Measurements from ENCODE around the gene ZNF383. TPM values are rescaled to one million over a fixed set of nuclear protein-coding genes. Genes with fewer than 3 reads are reported as not detected.

Gene ZNF383
- total RNA-seq, 1 experiment from 2014 or later: 2.5 TPM

DNA sequence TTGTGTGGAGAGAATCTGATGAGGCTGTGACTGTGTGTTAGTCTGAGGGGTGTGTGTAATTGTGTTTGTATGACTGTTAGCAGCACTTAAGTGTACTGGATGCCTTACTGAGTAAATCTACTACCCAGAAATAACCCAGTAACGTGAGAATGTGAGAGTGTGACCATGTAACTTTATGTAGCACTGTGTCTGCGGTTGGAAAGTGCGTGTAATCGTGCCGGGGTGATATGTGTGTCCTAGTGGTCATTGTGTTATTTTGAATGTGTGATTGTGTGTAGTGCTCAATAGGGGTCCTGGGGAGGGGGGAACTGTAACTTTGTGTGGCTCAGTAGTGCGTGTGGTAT lies 550 bp downstream of the ZNF383 start:
- Histone ChIP-seq H3K9me3 (ENCODE audit: low read length) (0 out of 2 replicates have a peak, but pooled peaks cover 3% of the 10 kb centered on the region), H3K4me1 (ENCODE audit: insufficient read depth, low read length) (no peaks in the 10 kb centered on the region), H3K4me2 (ENCODE audit: low read length) (peak overlapping the region; percentile 91), H4K20me1 (ENCODE audit: low read length) (no peaks in the 10 kb centered on the region), H2AFZ (ENCODE audit: low read length) (peak overlapping the region; percentile 96), H3K27me3 (ENCODE audit: low read length) (no peaks in the 10 kb centered on the region), H3K36me3 (ENCODE audit: low read depth, low read length) (peaks cover 12% of the 10 kb centered on the region), H3K4me3 (ENCODE audit: low read length) (peak overlapping the region; percentile 93), H3K27ac (ENCODE audit: low read length) (0 out of 2 replicates have a peak overlapping the region, but pooled peaks have one; percentile 51), H3K9me2 (replicated peaks; ENCODE audit: low read length) (no peaks in the 10 kb centered on the region), H3K9ac (ENCODE audit: low read length) (peak overlapping the region; percentile 87), H3F3A (ENCODE audit: low read length, unreplicated experiment) (no peaks in the 10 kb centered on the region), H3K79me2 (ENCODE audit: low read length) (peaks cover 9% of the 10 kb centered on the region)
- ATAC-seq: peak; percentile 4; the same call in 1 of the 2 replicates
- no peak for DNase-seq
- intact Hi-C loops (cut with micrococcal nuclease): no loop called here
- TSS peak; percentile 81 for BruUV-seq (replicated peaks)
- POLR2A ChIA-PET (ENCODE audit: unreplicated experiment): no interaction called here
- CTCF ChIA-PET: no interaction called here
- TF ChIP-seq EZH2 (IDR thresholded peaks at IDR 0.05; ENCODE audit: low read length, unreplicated experiment): no peak
- no peak for TF ChIP-seq EZH2phosphoT487 (IDR thresholded peaks at IDR 0.05; ENCODE audit: borderline replicate concordance, low read length)
- TF ChIP-seq, protein P1, sequence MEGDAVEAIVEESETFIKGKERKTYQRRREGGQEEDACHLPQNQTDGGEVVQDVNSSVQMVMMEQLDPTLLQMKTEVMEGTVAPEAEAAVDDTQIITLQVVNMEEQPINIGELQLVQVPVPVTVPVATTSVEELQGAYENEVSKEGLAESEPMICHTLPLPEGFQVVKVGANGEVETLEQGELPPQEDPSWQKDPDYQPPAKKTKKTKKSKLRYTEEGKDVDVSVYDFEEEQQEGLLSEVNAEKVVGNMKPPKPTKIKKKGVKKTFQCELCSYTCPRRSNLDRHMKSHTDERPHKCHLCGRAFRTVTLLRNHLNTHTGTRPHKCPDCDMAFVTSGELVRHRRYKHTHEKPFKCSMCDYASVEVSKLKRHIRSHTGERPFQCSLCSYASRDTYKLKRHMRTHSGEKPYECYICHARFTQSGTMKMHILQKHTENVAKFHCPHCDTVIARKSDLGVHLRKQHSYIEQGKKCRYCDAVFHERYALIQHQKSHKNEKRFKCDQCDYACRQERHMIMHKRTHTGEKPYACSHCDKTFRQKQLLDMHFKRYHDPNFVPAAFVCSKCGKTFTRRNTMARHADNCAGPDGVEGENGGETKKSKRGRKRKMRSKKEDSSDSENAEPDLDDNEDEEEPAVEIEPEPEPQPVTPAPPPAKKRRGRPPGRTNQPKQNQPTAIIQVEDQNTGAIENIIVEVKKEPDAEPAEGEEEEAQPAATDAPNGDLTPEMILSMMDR (conservative IDR thresholded peaks at IDR 0.05; ENCODE audit: low read depth, low read length): no peak

DNA sequence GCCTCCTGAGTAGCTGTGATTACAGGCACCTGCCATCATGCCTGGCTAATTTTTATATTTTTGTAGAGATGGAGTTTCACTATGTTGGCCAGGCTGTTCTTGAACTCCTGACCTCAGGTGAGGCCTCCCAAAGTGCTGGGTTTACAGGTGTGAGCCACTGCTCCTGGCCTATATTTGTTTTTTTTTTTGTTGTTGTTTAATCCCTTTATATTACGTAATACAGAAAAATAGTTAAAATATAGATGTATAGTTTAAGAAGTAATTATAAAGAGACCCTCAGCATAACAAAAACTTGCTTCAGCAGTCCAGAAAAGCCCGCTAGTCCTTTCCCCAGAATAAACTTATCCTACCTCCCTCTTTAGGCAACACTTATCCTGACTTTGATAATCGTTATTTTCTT lies 2.4 kb downstream of the ZNF383 start:
- POLR2A ChIA-PET (ENCODE audit: unreplicated experiment): no interaction called here

DNA sequence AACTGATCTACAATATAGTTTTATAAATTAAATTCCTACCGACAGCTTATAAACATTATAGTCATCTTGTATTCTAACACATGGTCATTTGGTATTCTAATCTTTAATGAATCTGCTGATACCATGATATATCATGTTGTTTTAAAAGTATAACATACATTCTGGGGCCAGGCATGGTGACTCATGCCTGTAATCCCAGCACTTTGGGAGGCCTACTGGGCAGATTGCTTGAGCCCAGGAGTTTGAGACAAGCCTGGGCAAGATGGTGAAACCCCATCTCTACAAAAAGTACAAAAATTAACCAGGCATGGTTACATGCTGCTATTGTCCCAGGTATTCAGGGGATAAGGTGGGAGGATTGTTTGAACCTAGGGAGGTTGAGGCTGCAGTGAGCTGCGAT lies 3.1 kb downstream of the ZNF383 start:
- no TSS peak for BruUV-seq (replicated peaks)
- H3K4me1 ChIP-seq (ENCODE audit: insufficient read depth, low read length): no peaks in the 10 kb centered on the region
- H4K20me1 ChIP-seq (ENCODE audit: low read length): no peaks in the 10 kb centered on the region
- POLR2A ChIA-PET (ENCODE audit: unreplicated experiment): no interaction called here
- CTCF ChIA-PET: no interaction called here
- intact Hi-C loops (cut with micrococcal nuclease): no loop called here
- H3K79me2 ChIP-seq (ENCODE audit: low read length): peaks cover 9% of the 10 kb centered on the region
- H3K4me3 ChIP-seq (ENCODE audit: low read length): no peak overlapping the region
- no peak overlapping the region for H2AFZ ChIP-seq (ENCODE audit: low read length)
- ATAC-seq (no peak), DNase-seq (no peak)
- H3K9me2 ChIP-seq (replicated peaks; ENCODE audit: low read length): no peaks in the 10 kb centered on the region
- no peaks in the 10 kb centered on the region for H3K27me3 ChIP-seq (ENCODE audit: low read length)
- H3F3A ChIP-seq (ENCODE audit: low read length, unreplicated experiment): no peaks in the 10 kb centered on the region
- no peak overlapping the region for H3K9ac ChIP-seq (ENCODE audit: low read length)
- peaks cover 20% of the 10 kb centered on the region for H3K36me3 ChIP-seq (ENCODE audit: low read depth, low read length)
- 0 out of 2 replicates have a peak, but pooled peaks cover 5% of the 10 kb centered on the region for H3K9me3 ChIP-seq (ENCODE audit: low read length)
- no peak overlapping the region for H3K4me2 ChIP-seq (ENCODE audit: low read length)
- TF ChIP-seq EZH2phosphoT487 (IDR thresholded peaks at IDR 0.05; ENCODE audit: borderline replicate concordance, low read length) (no peak), EZH2 (IDR thresholded peaks at IDR 0.05; ENCODE audit: low read length, unreplicated experiment) (no peak)
- TF ChIP-seq, protein P1 (conservative IDR thresholded peaks at IDR 0.05; ENCODE audit: low read depth, low read length): no peak
- H3K27ac ChIP-seq (ENCODE audit: low read length): no peak overlapping the region

More for the DNA sequence above, 2.4 kb downstream of the ZNF383 start:
- TF ChIP-seq, protein P1 (conservative IDR thresholded peaks at IDR 0.05; ENCODE audit: low read depth, low read length): no peak
- no peak for TF ChIP-seq EZH2 (IDR thresholded peaks at IDR 0.05; ENCODE audit: low read length, unreplicated experiment)
- no peak for TF ChIP-seq EZH2phosphoT487 (IDR thresholded peaks at IDR 0.05; ENCODE audit: borderline replicate concordance, low read length)
- intact Hi-C loops (cut with micrococcal nuclease): no loop called here
- H3K27ac ChIP-seq (ENCODE audit: low read length): no peak overlapping the region
- ATAC-seq (no peak), DNase-seq (no peak)
- H3K27me3 ChIP-seq (ENCODE audit: low read length): no peaks in the 10 kb centered on the region
- BruUV-seq (replicated peaks): no TSS peak
- H3K9me3 ChIP-seq (ENCODE audit: low read length): 0 out of 2 replicates have a peak, but pooled peaks cover 3% of the 10 kb centered on the region
- H4K20me1 ChIP-seq (ENCODE audit: low read length): no peaks in the 10 kb centered on the region
- H3K4me1 ChIP-seq (ENCODE audit: insufficient read depth, low read length): no peaks in the 10 kb centered on the region
- H3K4me2 ChIP-seq (ENCODE audit: low read length): no peak overlapping the region
- peaks cover 14% of the 10 kb centered on the region for H3K36me3 ChIP-seq (ENCODE audit: low read depth, low read length)
- CTCF ChIA-PET: no interaction called here
- no peaks in the 10 kb centered on the region for H3F3A ChIP-seq (ENCODE audit: low read length, unreplicated experiment)
- no peaks in the 10 kb centered on the region for H3K9me2 ChIP-seq (replicated peaks; ENCODE audit: low read length)
- H3K9ac ChIP-seq (ENCODE audit: low read length): no peak overlapping the region
- H3K4me3 ChIP-seq (ENCODE audit: low read length): no peak overlapping the region
- H3K79me2 ChIP-seq (ENCODE audit: low read length): peaks cover 9% of the 10 kb centered on the region
- no peak overlapping the region for H2AFZ ChIP-seq (ENCODE audit: low read length)

All from PC-3 (cell line).